ENCODE measurements around the gene SMIM22. TPM values are rescaled to one million over a fixed set of nuclear protein-coding genes. Genes with fewer than 3 reads are reported as not detected.

Gene SMIM22
- total RNA-seq, 1 donor from 2014 or later = not detected

DNA sequence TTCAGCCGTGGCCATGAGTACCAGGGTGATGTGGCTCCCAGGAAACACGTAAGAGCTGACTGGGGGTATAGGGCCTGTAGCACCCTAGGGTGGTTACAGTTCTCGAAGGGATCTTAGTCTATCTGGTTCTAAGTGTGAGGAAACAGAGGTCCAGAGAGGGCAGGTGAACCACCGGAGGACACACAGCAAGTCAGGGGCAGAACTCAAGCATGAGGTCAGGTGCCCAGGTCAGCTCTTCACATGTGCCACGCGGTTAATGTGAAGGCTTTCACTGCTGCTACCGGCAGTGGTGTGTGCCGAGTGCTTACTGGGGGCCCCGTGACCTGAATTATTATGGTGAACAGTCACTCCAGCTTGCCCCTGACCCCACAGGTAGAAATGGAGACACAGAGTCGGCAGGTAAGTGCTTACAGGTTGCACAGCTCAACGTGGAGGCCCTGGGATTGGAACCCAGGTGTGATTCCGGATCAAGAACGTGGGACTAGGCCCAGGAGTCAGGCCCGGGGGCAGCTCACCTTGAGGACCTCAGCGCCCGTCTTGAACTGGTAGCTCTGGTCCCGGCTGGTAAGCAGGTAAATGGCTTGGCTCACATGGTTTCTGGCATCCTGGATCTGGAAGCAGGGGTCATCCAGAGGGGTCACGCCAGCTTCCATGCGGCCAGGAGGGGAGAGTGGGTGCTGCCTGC is 4.1 kb downstream of the SMIM22 start:
- no peaks in the 10 kb centered on the region for H3K27me3 ChIP-seq (ENCODE audit: low read depth)
- TF ChIP-seq, protein P1, sequence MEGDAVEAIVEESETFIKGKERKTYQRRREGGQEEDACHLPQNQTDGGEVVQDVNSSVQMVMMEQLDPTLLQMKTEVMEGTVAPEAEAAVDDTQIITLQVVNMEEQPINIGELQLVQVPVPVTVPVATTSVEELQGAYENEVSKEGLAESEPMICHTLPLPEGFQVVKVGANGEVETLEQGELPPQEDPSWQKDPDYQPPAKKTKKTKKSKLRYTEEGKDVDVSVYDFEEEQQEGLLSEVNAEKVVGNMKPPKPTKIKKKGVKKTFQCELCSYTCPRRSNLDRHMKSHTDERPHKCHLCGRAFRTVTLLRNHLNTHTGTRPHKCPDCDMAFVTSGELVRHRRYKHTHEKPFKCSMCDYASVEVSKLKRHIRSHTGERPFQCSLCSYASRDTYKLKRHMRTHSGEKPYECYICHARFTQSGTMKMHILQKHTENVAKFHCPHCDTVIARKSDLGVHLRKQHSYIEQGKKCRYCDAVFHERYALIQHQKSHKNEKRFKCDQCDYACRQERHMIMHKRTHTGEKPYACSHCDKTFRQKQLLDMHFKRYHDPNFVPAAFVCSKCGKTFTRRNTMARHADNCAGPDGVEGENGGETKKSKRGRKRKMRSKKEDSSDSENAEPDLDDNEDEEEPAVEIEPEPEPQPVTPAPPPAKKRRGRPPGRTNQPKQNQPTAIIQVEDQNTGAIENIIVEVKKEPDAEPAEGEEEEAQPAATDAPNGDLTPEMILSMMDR (IDR thresholded peaks at IDR 0.05; ENCODE audit: borderline replicate concordance) = no peak
- H3K4me1 ChIP-seq = peaks cover 43% of the 10 kb centered on the region
- intact Hi-C loops (cut with micrococcal nuclease) = no loop called here
- no peak overlapping the region for H3K4me3 ChIP-seq
- no peak for DNase-seq
- H3K27ac ChIP-seq (replicated peaks) = no peak overlapping the region
- H3K9me3 ChIP-seq (replicated peaks) = no peaks in the 10 kb centered on the region
- H3K36me3 ChIP-seq = peaks cover 35% of the 10 kb centered on the region

DNA sequence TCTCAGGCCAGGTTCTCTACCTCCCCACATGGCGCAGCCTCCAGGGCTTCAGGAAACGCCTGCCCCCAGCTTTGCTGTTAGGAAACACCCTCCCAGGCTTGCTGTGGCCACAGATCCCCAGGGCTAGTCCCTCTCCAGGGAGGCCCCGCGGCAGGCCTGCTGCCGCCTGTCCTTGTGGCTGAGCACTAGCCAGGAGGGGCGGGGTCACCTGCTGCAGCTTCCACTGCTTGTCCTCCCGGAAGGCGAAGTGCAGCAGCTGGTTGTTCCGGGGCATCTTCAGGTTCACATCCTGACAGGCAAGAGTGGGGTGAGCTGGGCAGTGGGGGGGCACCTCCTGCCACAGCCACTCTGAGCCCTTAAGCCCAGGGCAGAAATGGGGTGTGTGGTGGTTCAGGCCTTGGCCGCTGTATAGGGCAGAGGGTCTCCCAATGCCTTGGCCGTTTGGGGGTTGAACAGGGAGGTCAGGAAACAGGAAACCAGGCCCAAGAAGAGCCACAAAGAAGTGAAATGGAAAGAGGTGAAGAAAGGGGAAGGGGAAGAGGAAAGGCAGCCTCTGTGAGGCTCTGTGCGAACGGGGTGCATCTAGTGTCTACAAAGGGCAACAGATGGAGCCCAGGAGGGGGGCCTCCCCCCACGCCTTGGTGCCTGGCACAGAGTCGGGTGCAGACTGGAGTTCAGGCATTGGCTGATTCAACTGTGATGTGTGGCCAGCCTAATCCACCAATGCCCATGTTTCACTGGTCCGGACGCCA is 5.3 kb downstream of the SMIM22 start:
- Histone ChIP-seq H3K4me3 (peak overlapping the region; percentile 98), H3K27ac (replicated peaks) (peak overlapping the region; percentile 95), H3K9me3 (replicated peaks) (no peaks in the 10 kb centered on the region), H3K4me1 (peaks cover 54% of the 10 kb centered on the region), H3K27me3 (ENCODE audit: low read depth) (no peaks in the 10 kb centered on the region), H3K36me3 (peaks cover 46% of the 10 kb centered on the region)
- peak; percentile 65 for DNase-seq
- TF ChIP-seq, protein P1 (IDR thresholded peaks at IDR 0.05; ENCODE audit: borderline replicate concordance) = no peak
- intact Hi-C loops (cut with micrococcal nuclease) = no loop called here

DNA sequence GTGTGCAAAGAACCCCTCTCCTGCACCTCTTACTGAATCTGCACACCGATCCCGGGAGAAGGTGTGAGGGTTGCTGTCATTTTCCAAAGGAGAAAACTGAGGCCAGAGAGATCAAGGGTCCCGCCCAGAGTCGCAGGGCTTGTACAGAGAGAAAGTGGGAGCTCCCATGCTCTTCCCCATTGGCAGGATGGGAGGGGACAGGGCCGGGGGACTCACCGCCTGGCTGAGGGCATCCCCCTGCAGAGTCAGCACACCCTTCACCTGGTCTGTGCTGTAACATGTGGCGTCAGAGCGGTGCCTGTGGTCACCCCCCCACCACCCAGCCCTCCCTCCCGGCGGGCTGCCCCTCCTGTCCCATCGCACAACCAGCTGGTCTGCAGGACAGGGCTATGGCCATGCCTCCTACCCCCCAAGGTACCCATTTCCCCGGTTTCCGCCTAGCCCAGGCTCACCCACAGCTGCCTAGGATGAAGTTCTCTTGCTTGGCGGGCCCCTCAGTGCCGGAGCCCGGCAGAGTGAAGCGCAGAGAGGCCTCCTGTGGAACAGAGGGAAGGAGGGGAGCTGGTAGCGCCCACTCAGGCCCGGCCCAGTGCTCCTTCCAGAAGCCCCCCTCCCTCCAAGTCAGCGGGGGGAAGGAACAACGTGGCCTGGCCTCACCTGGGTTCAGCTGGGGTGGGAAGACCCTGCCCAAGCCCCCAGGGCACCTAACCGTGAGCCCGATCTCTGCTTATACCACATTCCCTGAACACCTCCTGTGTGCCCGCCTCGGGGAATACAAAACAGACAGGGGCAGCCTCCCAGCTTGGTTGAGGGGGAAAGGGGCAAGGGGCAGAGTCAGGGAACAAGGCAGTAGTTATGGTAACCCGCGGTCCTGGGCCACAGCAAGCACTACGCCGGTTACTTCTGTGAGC is 6.1 kb downstream of the SMIM22 start:
- Histone ChIP-seq H3K4me1 (peaks cover 60% of the 10 kb centered on the region), H3K9me3 (replicated peaks) (no peaks in the 10 kb centered on the region), H3K27ac (replicated peaks) (peak overlapping the region; percentile 95), H3K36me3 (peaks cover 52% of the 10 kb centered on the region), H3K27me3 (ENCODE audit: low read depth) (no peaks in the 10 kb centered on the region), H3K4me3 (peak overlapping the region; percentile 98)
- TF ChIP-seq, protein P1 (IDR thresholded peaks at IDR 0.05; ENCODE audit: borderline replicate concordance) = no peak
- intact Hi-C loops (cut with micrococcal nuclease) = no loop called here
- DNase-seq = no peak

DNA sequence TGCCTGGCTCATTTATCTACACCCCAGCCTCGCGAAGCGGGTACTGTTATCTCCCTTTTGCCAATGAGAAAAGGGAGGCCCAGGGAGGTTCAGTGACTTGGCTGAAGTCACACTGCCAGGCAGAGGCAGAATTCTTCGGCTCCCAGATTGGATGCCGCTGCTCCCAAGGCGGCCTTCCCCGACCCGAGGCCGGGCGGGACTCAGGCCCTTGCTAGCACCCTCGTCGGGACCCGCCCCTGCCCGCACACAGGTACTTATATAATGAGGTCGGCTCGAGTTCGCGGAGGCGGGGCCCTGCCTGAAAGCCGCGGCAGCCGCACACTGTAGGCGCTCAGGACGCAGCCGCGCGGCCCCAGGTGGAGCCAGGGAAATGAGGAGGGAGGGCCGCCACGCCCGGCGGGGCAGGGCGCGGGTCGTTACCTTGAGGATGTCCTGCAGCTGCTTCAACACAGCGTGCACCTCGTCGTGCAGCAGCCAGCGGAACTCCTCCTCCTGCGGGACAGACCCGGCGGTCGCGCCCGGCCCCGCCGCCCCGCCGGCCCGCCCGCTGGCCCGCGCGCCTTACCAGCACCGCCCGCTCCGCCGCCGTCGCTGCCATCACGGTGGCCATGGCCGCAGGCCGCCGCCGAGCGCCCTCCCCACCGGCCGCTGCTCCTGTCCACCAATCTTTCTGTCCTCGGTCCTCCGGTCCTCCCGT is 6.9 kb downstream of the SMIM22 start, which contains the start of gene ROGDI:
TSS of gene ROGDI (minus strand) at position 672 of the 697 bp plus-strand sequence. CDS start at position 610, 62 bp downstream.
- H3K27me3 ChIP-seq (ENCODE audit: low read depth) = no peaks in the 10 kb centered on the region
- H3K27ac ChIP-seq (replicated peaks) = peak within 1 kb of the TSS; percentile 95
- H3K36me3 ChIP-seq = peaks cover 52% of the 10 kb centered on the region
- H3K9me3 ChIP-seq (replicated peaks) = no peaks in the 10 kb centered on the region
- DNase-seq = peak; percentile 83
- H3K4me3 ChIP-seq = peak within 1 kb of the TSS; percentile 98
- intact Hi-C loops (cut with micrococcal nuclease) = no loop called here
- H3K4me1 ChIP-seq = peaks cover 60% of the 10 kb centered on the region
- TF ChIP-seq, protein P1 (IDR thresholded peaks at IDR 0.05; ENCODE audit: borderline replicate concordance) = no peak

Data from left ventricle myocardium inferior (tissue), 1 donor.